Measurements from ENCODE around the gene NPLOC4.

- no peak for TF ChIP-seq CTCF (IDR thresholded peaks at IDR 0.05; ENCODE audit: insufficient read depth, low read length, poor library complexity, severe bottlenecking)
- no peak for TF ChIP-seq EZH2phosphoT487 (conservative IDR thresholded peaks at IDR 0.05; ENCODE audit: low read length)
Observed at GRCh38 chr17:81550285-81550684, 86.6 kb downstream of the NPLOC4 start.
